GM23338 (cell line): ENCODE results near the gene GPBP1L1.

Experiments
- CREB1 ChIP-seq: fragments of 250-450 bp; sonication (Bioruptor Pico); IDR thresholded peaks from 2 replicates; pipeline ENCODE4 v1.5.0; 2020; ENCODE audit warnings: low read depth, mild to moderate bottlenecking, moderate library complexity
- EZH2 ChIP-seq: fragments of 200-600 bp; sonication (generic); IDR thresholded peaks from one replicate; pipeline ENCODE4 v1.8.0; 2017; ENCODE audit warnings: antibody characterized with exemption, mild to moderate bottlenecking, low read depth; ENCODE audit not compliant: unreplicated experiment
- TF ChIP-seq, protein P1 (sequence below), 2 experiments: fragments of 200-600 bp in 1 of 2; sonication (generic) in 1 of 2; conservative IDR thresholded peaks; 2 replicates each; pipeline versions ENCODE4 v1.5.1 to v1.6.1; 2016 to 2017; ENCODE audit warnings: antibody characterized with exemption in 2 of 2, low read depth in 2 of 2, mild to moderate bottlenecking in 2 of 2, moderate library complexity in 1 of 2
- TF ChIP-seq, protein P2 (sequence below): IDR thresholded peaks from one replicate; pipeline ENCODE4 v1.6.1; 2018; ENCODE audit warnings: antibody characterized with exemption; ENCODE audit not compliant: unreplicated experiment

DNA sequence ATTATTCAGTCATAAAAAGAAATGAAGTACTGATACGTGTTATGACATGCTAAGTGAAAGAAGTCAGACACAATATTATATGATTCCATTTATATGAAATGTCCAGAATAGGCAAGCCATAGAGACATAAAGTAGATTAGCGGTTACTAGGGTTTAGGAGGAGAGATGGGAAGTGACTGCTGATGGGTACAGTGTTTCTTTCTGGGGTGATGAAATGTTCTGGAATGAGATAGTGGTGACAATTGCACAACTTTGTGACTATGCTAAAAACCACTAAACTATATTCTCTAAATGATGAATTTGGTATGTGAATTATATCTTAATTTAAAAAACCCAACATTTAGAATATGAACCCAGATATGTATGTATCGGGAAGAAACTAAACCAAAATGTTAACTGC is 36.5 kb upstream of the GPBP1L1 start:
- TF ChIP-seq, protein P1, sequence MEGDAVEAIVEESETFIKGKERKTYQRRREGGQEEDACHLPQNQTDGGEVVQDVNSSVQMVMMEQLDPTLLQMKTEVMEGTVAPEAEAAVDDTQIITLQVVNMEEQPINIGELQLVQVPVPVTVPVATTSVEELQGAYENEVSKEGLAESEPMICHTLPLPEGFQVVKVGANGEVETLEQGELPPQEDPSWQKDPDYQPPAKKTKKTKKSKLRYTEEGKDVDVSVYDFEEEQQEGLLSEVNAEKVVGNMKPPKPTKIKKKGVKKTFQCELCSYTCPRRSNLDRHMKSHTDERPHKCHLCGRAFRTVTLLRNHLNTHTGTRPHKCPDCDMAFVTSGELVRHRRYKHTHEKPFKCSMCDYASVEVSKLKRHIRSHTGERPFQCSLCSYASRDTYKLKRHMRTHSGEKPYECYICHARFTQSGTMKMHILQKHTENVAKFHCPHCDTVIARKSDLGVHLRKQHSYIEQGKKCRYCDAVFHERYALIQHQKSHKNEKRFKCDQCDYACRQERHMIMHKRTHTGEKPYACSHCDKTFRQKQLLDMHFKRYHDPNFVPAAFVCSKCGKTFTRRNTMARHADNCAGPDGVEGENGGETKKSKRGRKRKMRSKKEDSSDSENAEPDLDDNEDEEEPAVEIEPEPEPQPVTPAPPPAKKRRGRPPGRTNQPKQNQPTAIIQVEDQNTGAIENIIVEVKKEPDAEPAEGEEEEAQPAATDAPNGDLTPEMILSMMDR (conservative IDR thresholded peaks at IDR 0.05; ENCODE audit: low read depth in 2 of 2): no peak
- TF ChIP-seq CREB1 (CRISPR knock-in tag) (no peak), EZH2 (no peak)
- TF ChIP-seq, protein P2, sequence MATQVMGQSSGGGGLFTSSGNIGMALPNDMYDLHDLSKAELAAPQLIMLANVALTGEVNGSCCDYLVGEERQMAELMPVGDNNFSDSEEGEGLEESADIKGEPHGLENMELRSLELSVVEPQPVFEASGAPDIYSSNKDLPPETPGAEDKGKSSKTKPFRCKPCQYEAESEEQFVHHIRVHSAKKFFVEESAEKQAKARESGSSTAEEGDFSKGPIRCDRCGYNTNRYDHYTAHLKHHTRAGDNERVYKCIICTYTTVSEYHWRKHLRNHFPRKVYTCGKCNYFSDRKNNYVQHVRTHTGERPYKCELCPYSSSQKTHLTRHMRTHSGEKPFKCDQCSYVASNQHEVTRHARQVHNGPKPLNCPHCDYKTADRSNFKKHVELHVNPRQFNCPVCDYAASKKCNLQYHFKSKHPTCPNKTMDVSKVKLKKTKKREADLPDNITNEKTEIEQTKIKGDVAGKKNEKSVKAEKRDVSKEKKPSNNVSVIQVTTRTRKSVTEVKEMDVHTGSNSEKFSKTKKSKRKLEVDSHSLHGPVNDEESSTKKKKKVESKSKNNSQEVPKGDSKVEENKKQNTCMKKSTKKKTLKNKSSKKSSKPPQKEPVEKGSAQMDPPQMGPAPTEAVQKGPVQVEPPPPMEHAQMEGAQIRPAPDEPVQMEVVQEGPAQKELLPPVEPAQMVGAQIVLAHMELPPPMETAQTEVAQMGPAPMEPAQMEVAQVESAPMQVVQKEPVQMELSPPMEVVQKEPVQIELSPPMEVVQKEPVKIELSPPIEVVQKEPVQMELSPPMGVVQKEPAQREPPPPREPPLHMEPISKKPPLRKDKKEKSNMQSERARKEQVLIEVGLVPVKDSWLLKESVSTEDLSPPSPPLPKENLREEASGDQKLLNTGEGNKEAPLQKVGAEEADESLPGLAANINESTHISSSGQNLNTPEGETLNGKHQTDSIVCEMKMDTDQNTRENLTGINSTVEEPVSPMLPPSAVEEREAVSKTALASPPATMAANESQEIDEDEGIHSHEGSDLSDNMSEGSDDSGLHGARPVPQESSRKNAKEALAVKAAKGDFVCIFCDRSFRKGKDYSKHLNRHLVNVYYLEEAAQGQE: no peak
